ENCODE results near the gene DTNBP1. TPM values are rescaled to one million over a fixed set of nuclear protein-coding genes. Genes with fewer than 3 reads are reported as not detected.
A peak's percentile ranks its signal among the peaks of the same experiment; 100 is the strongest.

DTNBP1 gene
- total and polyA plus RNA-seq, 11 donors: 7.0 to 38.4 (median 18.5) TPM

GRCh38 chr6:15614277-15614676, 48.6 kb downstream of the DTNBP1 start:
- TF ChIP-seq POLR2A (IDR thresholded peaks at IDR 0.05) (no peak), CTCF (IDR thresholded peaks at IDR 0.05) (no peak)
- Histone ChIP-seq H3K9me3 (peaks cover 0 to 8% (median 0%) of the 10 kb centered on the region in 12 donors), H3K4me1 (peaks cover 0 to 33% (median 0%) of the 10 kb centered on the region in 12 donors), H3K36me3 (peaks cover 0 to 26% (median 11%) of the 10 kb centered on the region in 9 donors), H3K27ac (no peak overlapping the region), H3K4me3 (no peak overlapping the region), H3K27me3 (no peaks in the 10 kb centered on the region)
- WGBS, 4 donors: 81 to 88% (median 87%) methylated on average over 4 of the region's 4 CpGs
- intact Hi-C loops (cut with DNase I): loop anchor here in 1 of 10 donors (10.0 kb wide), 1 partner anchor 1409 kb away; no protein-coding TSS in a partner anchor
- DNase-seq: no peak
- ATAC-seq: peak in 2 of 4 donors; percentile 18 to 36

- Histone ChIP-seq H3K4me1 (peaks cover 0 to 36% (median 0%) of the 10 kb centered on the region in 12 donors), H3K27ac (peak overlapping the region in 10 of 12 donors; percentile 6 to 66 (median 40)), H3K9me3 (peaks cover 0 to 8% (median 0%) of the 10 kb centered on the region in 12 donors), H3K27me3 (no peaks in the 10 kb centered on the region), H3K36me3 (peaks cover 0 to 21% (median 3%) of the 10 kb centered on the region in 9 donors), H3K4me3 (no peak overlapping the region)
- peak in 2 of 5 donors; percentile 32 to 48 for DNase-seq
- peak in 3 of 4 donors; percentile 85 to 97 (median 85) for ATAC-seq
- WGBS, 4 donors: 57 to 69% (median 65%) methylated on average over 3 of the region's 3 CpGs
- TF ChIP-seq POLR2A (IDR thresholded peaks at IDR 0.05) (no peak), CTCF (IDR thresholded peaks at IDR 0.05) (no peak)
- intact Hi-C loops (cut with DNase I): loop anchor here in 1 of 10 donors (5.0 kb wide), 1 partner anchor 66 kb away; no protein-coding TSS in a partner anchor
Observed at GRCh38 chr6:15608396-15608795, 54.4 kb downstream of the DTNBP1 start.

GRCh38 chr6:15607603-15608002, 55.2 kb downstream of the DTNBP1 start:
- no peak for ATAC-seq
- peak overlapping the region in 2 of 12 donors; percentile 38 to 54 for H3K27ac ChIP-seq
- H3K4me1 ChIP-seq: peaks cover 0 to 31% (median 0%) of the 10 kb centered on the region in 12 donors
- intact Hi-C loops (cut with DNase I): loop anchor here in 1 of 10 donors (5.0 kb wide), 1 partner anchor 65 kb away; no protein-coding TSS in a partner anchor
- peaks cover 0 to 8% (median 0%) of the 10 kb centered on the region in 12 donors for H3K9me3 ChIP-seq
- DNase-seq: no peak
- 88 to 96% (median 93%) methylated on average over 2 of the region's 2 CpGs for WGBS, 4 donors
- TF ChIP-seq CTCF (IDR thresholded peaks at IDR 0.05) (no peak), POLR2A (IDR thresholded peaks at IDR 0.05) (no peak)
- no peaks in the 10 kb centered on the region for H3K27me3 ChIP-seq
- H3K36me3 ChIP-seq: peaks cover 0 to 21% (median 3%) of the 10 kb centered on the region in 9 donors
- H3K4me3 ChIP-seq: no peak overlapping the region

- no peak for TF ChIP-seq POLR2A (IDR thresholded peaks at IDR 0.05)
- no peak for TF ChIP-seq CTCF (IDR thresholded peaks at IDR 0.05)
- DNase-seq (no peak), ATAC-seq (no peak)
- Histone ChIP-seq H3K4me1 (peaks cover 0 to 18% (median 0%) of the 10 kb centered on the region in 12 donors), H3K27me3 (no peaks in the 10 kb centered on the region), H3K4me3 (no peak overlapping the region), H3K27ac (no peak overlapping the region), H3K36me3 (peaks cover 0 to 15% (median under 1%) of the 10 kb centered on the region in 9 donors), H3K9me3 (peaks cover 0 to 6% (median 0%) of the 10 kb centered on the region in 12 donors)
- intact Hi-C loops (cut with DNase I): loop anchor here in 1 of 10 donors (5.0 kb wide), 1 partner anchor 64 kb away; no protein-coding TSS in a partner anchor
- WGBS, 4 donors: 89 to 100% (median 93%) methylated on average over 1 of the region's 1 CpG
Observed at GRCh38 chr6:15606347-15606746, 56.5 kb downstream of the DTNBP1 start.
